Upper lobe of left lung (tissue), 6 donors: Measurements from ENCODE around the gene ARHGAP8. TPM values are rescaled to one million over a fixed set of nuclear protein-coding genes. Genes with fewer than 3 reads are reported as not detected.
"Not testable (repeated sequence)": the region's sequence is repeated elsewhere in the genome, so short reads cannot be mapped to it uniquely, and the experiment has no call there.

Experiments used
- ATAC-seq, 2 donors: fragments of 200-7000 bp; cut with Tn5 transposase; one replicate each; pipeline ENCODE4 v1.9.1; 2022; ENCODE audit warnings: mild to moderate bottlenecking in 2 of 2, moderate library complexity in 2 of 2; ENCODE audit not compliant: low FRiP score in 2 of 2
- DNase-seq, 2 donors: peaks; one replicate each; pipeline ENCODE4 v3.0.0-alpha.2; 2019 to 2020
- H3K27ac ChIP-seq, 4 donors: fragments of 200-600 bp; sonication (generic); one replicate each; pipeline ENCODE4 v1.5.1; 2016 to 2019
- H3K27me3 ChIP-seq, 4 donors: fragments of 200-600 bp; sonication (generic); one replicate each; pipeline ENCODE4 v1.5.1; 2017 to 2019
- H3K36me3 ChIP-seq, 4 donors: fragments of 200-600 bp; sonication (generic); one replicate each; pipeline ENCODE4 v1.5.1; 2016 to 2019
- H3K4me1 ChIP-seq, 4 donors: fragments of 200-600 bp; sonication (generic); one replicate each; pipeline ENCODE4 v1.5.1; 2018 to 2019
- H3K4me3 ChIP-seq, 4 donors: fragments of 200-600 bp; sonication (generic); one replicate each; pipeline ENCODE4 v1.5.1; 2017 to 2019; ENCODE audit warnings: mild to moderate bottlenecking in 2 of 4, moderate library complexity in 1 of 4
- H3K9me3 ChIP-seq, 4 donors: fragments of 200-600 bp; sonication (generic); one replicate each; pipeline ENCODE4 v1.5.1; 2018 to 2019
- CTCF ChIP-seq, 6 experiments: fragments of 450-650 bp in 4 of 6; fragments of 200-600 bp in 2 of 6; sonication (generic) in 2 of 6; IDR thresholded peaks; one replicate each; pipeline ENCODE4 v1.5.1; 2016 to 2019; ENCODE audit warnings: antibody characterized with exemption in 6 of 6
- EP300 ChIP-seq, 4 donors: sonication (generic); formaldehyde crosslinking; IDR thresholded peaks; one replicate each; pipeline ENCODE4 v1.5.1; 2017; ENCODE audit warnings: antibody characterized with exemption in 4 of 4, control low read depth in 2 of 4
- POLR2A ChIP-seq, 4 donors: fragments of 450-650 bp; IDR thresholded peaks; one replicate each; pipeline ENCODE4 v1.5.1; 2016 to 2017; ENCODE audit warnings: antibody characterized with exemption in 4 of 4, mild to moderate bottlenecking in 2 of 4
- POLR2AphosphoS5 ChIP-seq, 2 donors: sonication (generic); formaldehyde crosslinking; IDR thresholded peaks; one replicate each; pipeline ENCODE4 v1.5.1; 2017; ENCODE audit warnings: antibody characterized with exemption in 2 of 2
- WGBS, 2 donors: methylation state at CpG; one replicate each; pipeline ENCODE4 v1.1.5; 2017 to 2018; 5-methylcytosine and 5-hydroxymethylcytosine counted together
- total RNA-seq, 6 donors: library from RNA; depleted of rRNA in 4 of 6; stranded (reverse); fragments of >200 nt in 4 of 6; gene quantifications; one replicate each; pipeline versions ENCODE4 v1.1.0 to v1.2.1, GENCODE V29; 2016 to 2021
- donor health status: DM: no; HTN: no; CAD: no; lungs with moderate emphysema.
- donor health status: DM: no; HTN: yes; CAD: no; lungs with severe emphysema.

The ARHGAP8 gene
- total RNA-seq, 6 donors from 2014 or later, result 13.8 to 55.5 (median 22.7) TPM

- ATAC-seq (no peak), DNase-seq (no peak)
- no peaks in the 10 kb centered on the region for H3K27me3 ChIP-seq
- no peaks in the 10 kb centered on the region for H3K4me1 ChIP-seq
- no peak overlapping the region for H3K4me3 ChIP-seq
- no peak for TF ChIP-seq EP300 (IDR thresholded peaks at IDR 0.05)
- TF ChIP-seq POLR2AphosphoS5 (IDR thresholded peaks at IDR 0.05), result no peak
- no peak for TF ChIP-seq POLR2A (IDR thresholded peaks at IDR 0.05)
- no peaks in the 10 kb centered on the region for H3K36me3 ChIP-seq
- H3K27ac ChIP-seq, result no peak overlapping the region
- H3K9me3 ChIP-seq, result no peaks in the 10 kb centered on the region
- 66 to 80% methylated on average over 9 of the region's 9 CpGs for WGBS, 2 donors
Measured at GRCh38 chr22:44797181-44797725, 44.9 kb downstream of the ARHGAP8 start.

DNA sequence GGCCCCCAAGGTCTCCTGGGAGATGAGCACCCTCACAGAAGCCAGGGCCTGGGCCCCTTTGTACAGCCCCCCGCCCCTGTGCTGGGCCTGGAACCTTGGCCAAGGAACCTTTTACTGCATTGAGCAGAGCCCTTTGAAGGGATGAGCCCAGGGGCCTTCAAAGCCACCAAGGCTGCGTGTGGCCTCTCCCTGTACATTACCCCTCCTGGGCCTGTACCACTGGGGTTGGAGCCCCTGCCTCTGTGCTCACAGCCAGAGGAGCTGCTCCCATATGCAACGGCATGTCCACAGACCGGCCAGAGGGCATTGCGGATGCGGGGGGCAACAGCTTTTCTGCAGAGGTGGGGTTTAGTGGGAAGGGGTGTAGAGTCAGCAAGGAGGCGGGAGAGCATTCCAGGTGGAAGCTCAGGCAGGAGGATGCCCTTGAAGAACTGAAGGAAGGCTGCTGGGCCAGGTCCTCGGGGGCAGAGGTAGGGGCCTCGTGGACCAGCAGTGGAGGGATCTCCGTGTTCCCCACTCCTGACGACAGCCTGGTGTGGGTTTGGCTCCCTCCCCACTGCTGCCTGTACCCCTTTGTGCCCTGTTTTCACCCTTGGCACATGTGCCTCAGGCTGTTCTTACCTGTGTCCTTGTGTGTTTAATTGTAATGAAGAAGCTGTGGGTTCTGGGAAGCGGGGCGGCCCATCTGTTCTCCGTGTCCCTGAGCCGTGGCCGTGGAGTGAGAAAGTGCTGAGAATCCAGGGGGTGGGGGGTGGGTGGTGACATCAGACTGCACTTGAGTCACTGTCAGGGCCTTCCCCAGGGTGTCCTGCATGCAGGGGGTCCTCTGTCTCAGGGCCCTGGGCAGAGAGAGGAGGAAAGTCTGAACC, 46.9 kb downstream of the ARHGAP8 start:
- no peaks in the 10 kb centered on the region for H3K27me3 ChIP-seq
- WGBS, 2 donors, result 88 to 89% methylated on average over 9 to 16 of the region's 16 CpGs
- H3K4me1 ChIP-seq, result no peaks in the 10 kb centered on the region
- TF ChIP-seq POLR2AphosphoS5 (IDR thresholded peaks at IDR 0.05), result no peak
- no peak for TF ChIP-seq CTCF (IDR thresholded peaks at IDR 0.05)
- TF ChIP-seq EP300 (IDR thresholded peaks at IDR 0.05), result no peak
- TF ChIP-seq POLR2A (IDR thresholded peaks at IDR 0.05), result no peak
- H3K27ac ChIP-seq, result no peak overlapping the region
- H3K4me3 ChIP-seq, result no peak overlapping the region
- DNase-seq (no peak), ATAC-seq (no peak)
- no peaks in the 10 kb centered on the region for H3K9me3 ChIP-seq
- no peaks in the 10 kb centered on the region for H3K36me3 ChIP-seq

GRCh38 chr22:44799946-44800634, 47.7 kb downstream of the ARHGAP8 start:
- H3K27me3 ChIP-seq, H3K9me3 ChIP-seq, ATAC-seq, H3K4me3 ChIP-seq, H3K4me1 ChIP-seq, H3K36me3 ChIP-seq, DNase-seq, H3K27ac ChIP-seq: not testable (repeated sequence)
- WGBS, 2 donors, result 45 to 48% methylated on average over 10 to 11 of the region's 17 CpGs

DNA sequence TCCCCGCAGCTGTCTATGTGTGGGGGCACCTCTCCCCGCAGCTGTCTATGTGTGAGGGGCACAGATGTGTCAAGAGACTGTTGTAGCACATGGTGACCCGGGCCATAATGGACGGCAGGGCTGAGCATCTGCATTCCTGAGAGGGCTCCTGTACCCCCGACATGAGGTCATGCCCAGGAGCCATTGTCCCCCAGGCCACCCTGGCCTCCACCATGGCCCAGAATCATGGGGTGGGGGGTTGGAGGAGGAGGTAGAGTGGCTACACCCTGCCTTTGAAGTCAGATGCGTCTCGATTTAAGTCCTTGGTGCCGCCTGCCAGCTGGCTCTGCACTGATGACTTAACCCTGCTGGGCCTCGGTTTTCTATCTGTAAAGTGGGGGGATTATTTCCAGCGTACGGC, 49.1 kb downstream of the ARHGAP8 start:
- WGBS, 2 donors, result 62 to 75% methylated on average over 6 to 9 of the region's 11 CpGs
- no peak for ATAC-seq
- TF ChIP-seq CTCF (IDR thresholded peaks at IDR 0.05), result no peak
- no peak for TF ChIP-seq POLR2AphosphoS5 (IDR thresholded peaks at IDR 0.05)
- TF ChIP-seq POLR2A (IDR thresholded peaks at IDR 0.05), result no peak
- TF ChIP-seq EP300 (IDR thresholded peaks at IDR 0.05), result no peak

GRCh38 chr22:44802071-44802700, 49.8 kb downstream of the ARHGAP8 start:
- DNase-seq, result no peak
- Histone ChIP-seq H3K4me3 (no peak overlapping the region), H3K27me3 (no peaks in the 10 kb centered on the region), H3K9me3 (no peaks in the 10 kb centered on the region), H3K27ac (no peak overlapping the region), H3K36me3 (no peaks in the 10 kb centered on the region), H3K4me1 (no peaks in the 10 kb centered on the region)
- 90 to 91% methylated on average over 14 of the region's 14 CpGs for WGBS, 2 donors
- no peak for ATAC-seq
- TF ChIP-seq POLR2A (IDR thresholded peaks at IDR 0.05), result no peak
- TF ChIP-seq POLR2AphosphoS5 (IDR thresholded peaks at IDR 0.05), result no peak
- TF ChIP-seq EP300 (IDR thresholded peaks at IDR 0.05), result no peak
- TF ChIP-seq CTCF (IDR thresholded peaks at IDR 0.05), result no peak

More for the DNA sequence above, 49.1 kb downstream of the ARHGAP8 start:
- H3K9me3 ChIP-seq, result no peaks in the 10 kb centered on the region
- H3K4me3 ChIP-seq, result no peak overlapping the region
- H3K4me1 ChIP-seq, result no peaks in the 10 kb centered on the region
- DNase-seq, result no peak
- H3K27ac ChIP-seq, result no peak overlapping the region
- no peaks in the 10 kb centered on the region for H3K36me3 ChIP-seq
- no peaks in the 10 kb centered on the region for H3K27me3 ChIP-seq
